RWPE2 (cell line): ENCODE measurements around the gene C1QTNF5.
A peak's percentile ranks its signal among the peaks of the same experiment; 100 is the strongest.
"Not testable (repeated sequence)": the region's sequence is repeated elsewhere in the genome, so short reads cannot be mapped to it uniquely, and the experiment has no call there.

Experiments
- ATAC-seq: fragments of 200-7000 bp; cut with Tn5 transposase; 3 replicates; pipeline ENCODE4 v1.9.1; 2021; ENCODE audit warnings: low read depth
- DNase-seq: peaks from one replicate; pipeline ENCODE4 v3.0.0-alpha.2; 2020; ENCODE audit warnings: low spot score
- H3K27ac ChIP-seq: fragments of 450-650 bp; 2 replicates; pipeline ENCODE4 v1.5.1; 2017; ENCODE audit warnings: mild to moderate bottlenecking; ENCODE audit not compliant: poor library complexity, severe bottlenecking
- H3K27me3 ChIP-seq: fragments of 250-450 bp; sonication (Bioruptor Pico); 2 replicates; pipeline ENCODE4 v1.5.1; 2021; ENCODE audit warnings: mild to moderate bottlenecking, moderate library complexity; ENCODE audit not compliant: insufficient read depth, poor library complexity, severe bottlenecking
- H3K36me3 ChIP-seq: fragments of 250-450 bp; sonication (Bioruptor Pico); 2 replicates; pipeline ENCODE4 v1.5.1; 2020; ENCODE audit warnings: low read depth, mild to moderate bottlenecking, moderate library complexity
- H3K4me1 ChIP-seq: fragments of 250-450 bp; sonication (Bioruptor Pico); 2 replicates; pipeline ENCODE4 v1.5.1; 2021; ENCODE audit warnings: mild to moderate bottlenecking, moderate library complexity; ENCODE audit not compliant: insufficient read depth, poor library complexity, severe bottlenecking
- H3K4me3 ChIP-seq: fragments of 250-450 bp; sonication (Bioruptor Pico); 2 replicates; pipeline ENCODE4 v1.5.1; 2021; ENCODE audit warnings: mild to moderate bottlenecking, moderate library complexity; ENCODE audit not compliant: severe bottlenecking
- H3K9me3 ChIP-seq: fragments of 250-450 bp; sonication (Bioruptor Pico); 2 replicates; pipeline ENCODE4 v1.5.1; 2021; ENCODE audit warnings: mild to moderate bottlenecking, moderate library complexity; ENCODE audit not compliant: severe bottlenecking
- TF ChIP-seq, protein P1 (sequence below): fragments of 450-650 bp; IDR thresholded peaks from one replicate; pipeline ENCODE4 v1.5.1; 2017; ENCODE audit warnings: mild to moderate bottlenecking, moderate library complexity; ENCODE audit not compliant: poor library complexity, severe bottlenecking

C1QTNF5 gene, protein sequence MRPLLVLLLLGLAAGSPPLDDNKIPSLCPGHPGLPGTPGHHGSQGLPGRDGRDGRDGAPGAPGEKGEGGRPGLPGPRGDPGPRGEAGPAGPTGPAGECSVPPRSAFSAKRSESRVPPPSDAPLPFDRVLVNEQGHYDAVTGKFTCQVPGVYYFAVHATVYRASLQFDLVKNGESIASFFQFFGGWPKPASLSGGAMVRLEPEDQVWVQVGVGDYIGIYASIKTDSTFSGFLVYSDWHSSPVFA

GRCh38 chr11:119340335-119341221 is at the start of gene C1QTNF5:
Gene C1QTNF5, minus strand, starts transcription at chr11:119340883. Its CDS starts 486 bp downstream, at chr11:119340397.
- peaks cover 10% of the 10 kb centered on the region for H3K4me1 ChIP-seq
- peaks cover 15% of the 10 kb centered on the region for H3K27me3 ChIP-seq
- TF ChIP-seq, protein P1, sequence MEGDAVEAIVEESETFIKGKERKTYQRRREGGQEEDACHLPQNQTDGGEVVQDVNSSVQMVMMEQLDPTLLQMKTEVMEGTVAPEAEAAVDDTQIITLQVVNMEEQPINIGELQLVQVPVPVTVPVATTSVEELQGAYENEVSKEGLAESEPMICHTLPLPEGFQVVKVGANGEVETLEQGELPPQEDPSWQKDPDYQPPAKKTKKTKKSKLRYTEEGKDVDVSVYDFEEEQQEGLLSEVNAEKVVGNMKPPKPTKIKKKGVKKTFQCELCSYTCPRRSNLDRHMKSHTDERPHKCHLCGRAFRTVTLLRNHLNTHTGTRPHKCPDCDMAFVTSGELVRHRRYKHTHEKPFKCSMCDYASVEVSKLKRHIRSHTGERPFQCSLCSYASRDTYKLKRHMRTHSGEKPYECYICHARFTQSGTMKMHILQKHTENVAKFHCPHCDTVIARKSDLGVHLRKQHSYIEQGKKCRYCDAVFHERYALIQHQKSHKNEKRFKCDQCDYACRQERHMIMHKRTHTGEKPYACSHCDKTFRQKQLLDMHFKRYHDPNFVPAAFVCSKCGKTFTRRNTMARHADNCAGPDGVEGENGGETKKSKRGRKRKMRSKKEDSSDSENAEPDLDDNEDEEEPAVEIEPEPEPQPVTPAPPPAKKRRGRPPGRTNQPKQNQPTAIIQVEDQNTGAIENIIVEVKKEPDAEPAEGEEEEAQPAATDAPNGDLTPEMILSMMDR: no peak
- H3K27ac ChIP-seq: no peak within 1 kb of the TSS
- peak; percentile 19 for ATAC-seq
- no peaks in the 10 kb centered on the region for H3K9me3 ChIP-seq
- peak within 1 kb of the TSS; percentile 31 for H3K4me3 ChIP-seq
- H3K36me3 ChIP-seq: peaks cover 10% of the 10 kb centered on the region; the same call in 1 of the 2 replicates
- DNase-seq: peak; percentile 49

GRCh38 chr11:119389611-119390254 is 49.0 kb upstream of the C1QTNF5 start:
- TF ChIP-seq, protein P1: peak; percentile 36
- ATAC-seq (peak; percentile 44; the same call in 2 of the 3 replicates), DNase-seq (no peak)
- Histone ChIP-seq H3K27ac (no peak overlapping the region), H3K4me3 (no peak overlapping the region), H3K36me3 (no peaks in the 10 kb centered on the region), H3K9me3 (no peaks in the 10 kb centered on the region), H3K27me3 (no peaks in the 10 kb centered on the region), H3K4me1 (no peaks in the 10 kb centered on the region)

- no peak for ATAC-seq
- H3K36me3 ChIP-seq: no peaks in the 10 kb centered on the region
- DNase-seq: no peak
- no peak overlapping the region for H3K4me3 ChIP-seq
- H3K27ac ChIP-seq: no peak overlapping the region
- H3K4me1 ChIP-seq: no peaks in the 10 kb centered on the region
- H3K27me3 ChIP-seq: no peaks in the 10 kb centered on the region
- TF ChIP-seq, protein P1: no peak
- no peaks in the 10 kb centered on the region for H3K9me3 ChIP-seq
These were observed 47.4 kb upstream of the C1QTNF5 start for GRCh38 chr11:119388103-119388502.

- no peaks in the 10 kb centered on the region for H3K9me3 ChIP-seq
- DNase-seq (no peak), ATAC-seq (no peak)
- H3K27ac ChIP-seq: no peak overlapping the region
- H3K36me3 ChIP-seq: no peaks in the 10 kb centered on the region
- TF ChIP-seq, protein P1: no peak
- no peaks in the 10 kb centered on the region for H3K4me1 ChIP-seq
- no peak overlapping the region for H3K4me3 ChIP-seq
- H3K27me3 ChIP-seq: no peaks in the 10 kb centered on the region
These were observed 43.6 kb upstream of the C1QTNF5 start for GRCh38 chr11:119384332-119384731.

DNA sequence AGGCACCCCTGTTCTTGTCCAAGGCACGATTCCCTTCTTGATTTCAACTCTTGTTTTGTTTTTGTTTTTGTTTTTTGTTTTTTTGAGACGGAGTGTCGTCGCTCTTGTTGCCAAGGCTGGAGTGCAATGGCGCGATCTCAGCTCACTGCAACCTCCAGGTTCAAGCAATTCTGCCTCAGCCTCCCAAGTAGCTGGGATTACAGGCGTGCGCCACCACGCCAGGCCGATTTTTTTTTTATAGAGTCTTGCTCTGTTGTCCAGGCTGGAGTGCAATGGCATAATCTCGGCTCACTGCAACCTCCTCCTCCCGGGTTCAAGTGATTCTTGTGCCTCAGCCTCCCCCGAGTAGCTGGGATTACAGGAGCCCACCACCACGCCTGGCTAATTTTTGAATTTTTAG is 41.8 kb upstream of the C1QTNF5 start:
- not testable (repeated sequence) for DNase-seq, H3K27me3 ChIP-seq, H3K4me3 ChIP-seq, H3K36me3 ChIP-seq, H3K4me1 ChIP-seq, H3K9me3 ChIP-seq, ATAC-seq, H3K27ac ChIP-seq
